ENCODE measurements around the gene DENND10.
"Not testable (repeated sequence)": the region's sequence is repeated elsewhere in the genome, so short reads cannot be mapped to it uniquely, and the experiment has no call there.

The DENND10 gene

GRCh38 chr10:119087271-119087882, 16.5 kb upstream of the DENND10 start:
- Mint-ChIP-seq H3K27me3 (no peaks in the 10 kb centered on the region), H3K4me1 (ENCODE audit: low read depth) (peaks cover 41% of the 10 kb centered on the region), H3K27ac (no peak overlapping the region), H3K36me3 (ENCODE audit: low read depth) (peaks cover 4% of the 10 kb centered on the region), H3K9me3 (no peaks in the 10 kb centered on the region), H3K4me3 (no peak overlapping the region)

GRCh38 chr10:119090026-119090795, 13.7 kb upstream of the DENND10 start:
- Mint-ChIP-seq H3K4me3 (peak overlapping the region; percentile 31), H3K9me3 (no peaks in the 10 kb centered on the region), H3K36me3 (ENCODE audit: low read depth) (no peaks in the 10 kb centered on the region), H3K4me1 (ENCODE audit: low read depth) (peaks cover 33% of the 10 kb centered on the region), H3K27ac (peak overlapping the region; percentile 53), H3K27me3 (no peaks in the 10 kb centered on the region)

GRCh38 chr10:119090968-119091367, 12.9 kb upstream of the DENND10 start:
- H3K4me3 Mint-ChIP-seq: peak overlapping the region; percentile 31
- no peaks in the 10 kb centered on the region for H3K36me3 Mint-ChIP-seq (ENCODE audit: low read depth)
- peaks cover 39% of the 10 kb centered on the region for H3K4me1 Mint-ChIP-seq (ENCODE audit: low read depth)
- H3K27ac Mint-ChIP-seq: peak overlapping the region; percentile 53
- H3K27me3 Mint-ChIP-seq: no peaks in the 10 kb centered on the region
- H3K9me3 Mint-ChIP-seq: no peaks in the 10 kb centered on the region

- Mint-ChIP-seq H3K36me3 (ENCODE audit: low read depth) (no peaks in the 10 kb centered on the region), H3K4me3 (no peak overlapping the region), H3K4me1 (ENCODE audit: low read depth) (peaks cover 23% of the 10 kb centered on the region), H3K9me3 (no peaks in the 10 kb centered on the region), H3K27ac (no peak overlapping the region), H3K27me3 (no peaks in the 10 kb centered on the region)
Measured at GRCh38 chr10:119095640-119096039, 8.3 kb upstream of the DENND10 start.

GRCh38 chr10:119096641-119097415, 7.1 kb upstream of the DENND10 start:
- H3K27ac Mint-ChIP-seq; H3K27me3 Mint-ChIP-seq; H3K9me3 Mint-ChIP-seq; H3K36me3 Mint-ChIP-seq (ENCODE audit: low read depth); H3K4me3 Mint-ChIP-seq: not testable (repeated sequence)
- peaks cover 19% of the 10 kb centered on the region for H3K4me1 Mint-ChIP-seq (ENCODE audit: low read depth)

- Mint-ChIP-seq H3K36me3 (ENCODE audit: low read depth) (no peaks in the 10 kb centered on the region), H3K27ac (no peak overlapping the region), H3K4me1 (ENCODE audit: low read depth) (peaks cover 16% of the 10 kb centered on the region), H3K27me3 (no peaks in the 10 kb centered on the region), H3K4me3 (no peak overlapping the region), H3K9me3 (no peaks in the 10 kb centered on the region)
Measured at GRCh38 chr10:119098576-119098975, 5.3 kb upstream of the DENND10 start.

- Mint-ChIP-seq H3K9me3 (no peaks in the 10 kb centered on the region), H3K4me3 (no peak overlapping the region), H3K36me3 (ENCODE audit: low read depth) (no peaks in the 10 kb centered on the region), H3K27ac (no peak overlapping the region), H3K4me1 (ENCODE audit: low read depth) (peaks cover 19% of the 10 kb centered on the region), H3K27me3 (no peaks in the 10 kb centered on the region)
Measured at GRCh38 chr10:119100434-119101238, 3.3 kb upstream of the DENND10 start.

GRCh38 chr10:119101366-119102098, 2.4 kb upstream of the DENND10 start:
- H3K27ac Mint-ChIP-seq: no peak overlapping the region

GRCh38 chr10:119103241-119103902, 541 bp upstream of the DENND10 start:
- peaks cover 13% of the 10 kb centered on the region for H3K4me1 Mint-ChIP-seq (ENCODE audit: low read depth)
- no peaks in the 10 kb centered on the region for H3K9me3 Mint-ChIP-seq
- H3K27me3 Mint-ChIP-seq: no peaks in the 10 kb centered on the region
- peaks cover 4% of the 10 kb centered on the region for H3K36me3 Mint-ChIP-seq (ENCODE audit: low read depth)
- no peak overlapping the region for H3K27ac Mint-ChIP-seq
- peak overlapping the region; percentile 75 for H3K4me3 Mint-ChIP-seq

More at GRCh38 chr10:119101366-119102098, 2.4 kb upstream of the DENND10 start:
- Mint-ChIP-seq H3K4me1 (ENCODE audit: low read depth) (peaks cover 13% of the 10 kb centered on the region), H3K27me3 (no peaks in the 10 kb centered on the region), H3K36me3 (ENCODE audit: low read depth) (no peaks in the 10 kb centered on the region), H3K4me3 (no peak overlapping the region), H3K9me3 (no peaks in the 10 kb centered on the region)

- Mint-ChIP-seq H3K4me1 (ENCODE audit: low read depth) (peaks cover 13% of the 10 kb centered on the region), H3K9me3 (no peaks in the 10 kb centered on the region), H3K4me3 (peak overlapping the region; percentile 72), H3K27me3 (no peaks in the 10 kb centered on the region), H3K27ac (no peak overlapping the region), H3K36me3 (ENCODE audit: low read depth) (peaks cover 7% of the 10 kb centered on the region)
Measured at GRCh38 chr10:119104654-119105015, 722 bp downstream of the DENND10 start.

GRCh38 chr10:119105155-119105554, 1.2 kb downstream of the DENND10 start:
- no peaks in the 10 kb centered on the region for H3K9me3 Mint-ChIP-seq
- H3K4me3 Mint-ChIP-seq: peak overlapping the region; percentile 72
- no peak overlapping the region for H3K27ac Mint-ChIP-seq
- peaks cover 7% of the 10 kb centered on the region for H3K36me3 Mint-ChIP-seq (ENCODE audit: low read depth)
- no peaks in the 10 kb centered on the region for H3K27me3 Mint-ChIP-seq
- H3K4me1 Mint-ChIP-seq (ENCODE audit: low read depth): peaks cover 13% of the 10 kb centered on the region

GRCh38 chr10:119105899-119106298, 2.0 kb downstream of the DENND10 start:
- H3K4me1 Mint-ChIP-seq (ENCODE audit: low read depth); H3K4me3 Mint-ChIP-seq; H3K27me3 Mint-ChIP-seq; H3K36me3 Mint-ChIP-seq (ENCODE audit: low read depth); H3K27ac Mint-ChIP-seq; H3K9me3 Mint-ChIP-seq: not testable (repeated sequence)

- not testable (repeated sequence) for H3K4me3 Mint-ChIP-seq; H3K4me1 Mint-ChIP-seq (ENCODE audit: low read depth); H3K27ac Mint-ChIP-seq; H3K27me3 Mint-ChIP-seq; H3K9me3 Mint-ChIP-seq
- peaks cover 12% of the 10 kb centered on the region for H3K36me3 Mint-ChIP-seq (ENCODE audit: low read depth)
Measured at GRCh38 chr10:119107106-119107505, 3.2 kb downstream of the DENND10 start.

- not testable (repeated sequence) for H3K27me3 Mint-ChIP-seq; H3K4me3 Mint-ChIP-seq; H3K4me1 Mint-ChIP-seq (ENCODE audit: low read depth); H3K9me3 Mint-ChIP-seq; H3K27ac Mint-ChIP-seq
- H3K36me3 Mint-ChIP-seq (ENCODE audit: low read depth): peaks cover 14% of the 10 kb centered on the region
Measured at GRCh38 chr10:119107771-119108170, 3.9 kb downstream of the DENND10 start.
